Activated T-helper 1 cell treated with Interleukin-2 at 50 U/mL for 16 hours (primary cell): ENCODE measurements around the gene TNIK.

Experiments used
- DNase-seq: peaks from one replicate; pipeline ENCODE4 v3.0.0-alpha.2; 2020; ENCODE audit warnings: low read depth

TNIK gene

DNA sequence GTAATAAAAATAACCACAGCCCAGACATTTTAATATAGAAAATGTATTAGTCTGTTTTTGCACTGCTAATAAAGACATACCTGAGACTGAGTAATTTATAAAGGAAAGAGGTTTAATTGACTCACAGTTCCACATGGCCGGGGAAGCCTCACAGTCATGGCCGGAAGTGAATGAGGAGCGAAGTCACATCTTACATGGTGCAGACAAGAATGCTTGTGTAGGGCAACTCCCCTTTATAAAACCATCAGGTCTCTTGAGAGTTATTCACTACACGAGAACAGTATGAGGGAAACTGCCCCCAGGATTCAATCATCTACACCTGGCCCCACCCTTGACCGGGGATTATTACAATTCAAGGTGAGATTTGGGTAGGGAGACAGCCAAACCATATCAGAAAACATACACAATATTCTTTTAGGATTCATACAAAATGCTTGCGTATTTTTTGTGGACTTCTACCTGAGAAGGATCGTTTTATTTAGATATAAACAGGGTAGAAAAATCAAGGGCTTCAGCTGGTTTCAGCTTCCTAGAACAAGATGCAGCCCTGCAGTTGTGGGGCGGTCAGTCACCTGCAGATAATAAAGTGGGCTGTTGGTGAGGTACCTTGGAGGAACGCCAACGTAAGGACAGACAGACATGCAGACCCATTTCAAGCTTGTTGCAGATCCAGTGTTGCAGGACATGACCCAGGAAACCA is 101.9 kb downstream of the TNIK start:
- no peak for DNase-seq

GRCh38 chr3:171357721-171358120 is 102.5 kb downstream of the TNIK start:
- no peak for DNase-seq

DNA sequence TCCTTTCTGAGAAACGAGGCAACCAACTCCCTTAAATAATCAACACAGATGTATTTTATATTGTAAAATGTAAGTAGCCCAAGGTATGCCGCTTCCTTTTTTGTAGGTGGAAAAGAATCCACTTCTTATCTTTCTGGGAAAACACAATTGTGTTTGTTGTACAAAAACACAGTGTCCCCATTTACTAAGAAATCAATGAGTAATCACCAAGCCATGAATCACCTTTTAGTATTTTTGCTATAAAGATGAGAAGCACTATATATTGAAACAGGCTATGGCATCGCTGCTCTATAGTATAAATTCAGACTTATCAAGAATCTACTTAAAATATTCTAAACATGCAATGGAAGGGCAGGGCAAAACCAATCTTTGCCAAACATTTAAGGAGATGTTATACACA is 104.0 kb downstream of the TNIK start:
- DNase-seq = no peak

DNA sequence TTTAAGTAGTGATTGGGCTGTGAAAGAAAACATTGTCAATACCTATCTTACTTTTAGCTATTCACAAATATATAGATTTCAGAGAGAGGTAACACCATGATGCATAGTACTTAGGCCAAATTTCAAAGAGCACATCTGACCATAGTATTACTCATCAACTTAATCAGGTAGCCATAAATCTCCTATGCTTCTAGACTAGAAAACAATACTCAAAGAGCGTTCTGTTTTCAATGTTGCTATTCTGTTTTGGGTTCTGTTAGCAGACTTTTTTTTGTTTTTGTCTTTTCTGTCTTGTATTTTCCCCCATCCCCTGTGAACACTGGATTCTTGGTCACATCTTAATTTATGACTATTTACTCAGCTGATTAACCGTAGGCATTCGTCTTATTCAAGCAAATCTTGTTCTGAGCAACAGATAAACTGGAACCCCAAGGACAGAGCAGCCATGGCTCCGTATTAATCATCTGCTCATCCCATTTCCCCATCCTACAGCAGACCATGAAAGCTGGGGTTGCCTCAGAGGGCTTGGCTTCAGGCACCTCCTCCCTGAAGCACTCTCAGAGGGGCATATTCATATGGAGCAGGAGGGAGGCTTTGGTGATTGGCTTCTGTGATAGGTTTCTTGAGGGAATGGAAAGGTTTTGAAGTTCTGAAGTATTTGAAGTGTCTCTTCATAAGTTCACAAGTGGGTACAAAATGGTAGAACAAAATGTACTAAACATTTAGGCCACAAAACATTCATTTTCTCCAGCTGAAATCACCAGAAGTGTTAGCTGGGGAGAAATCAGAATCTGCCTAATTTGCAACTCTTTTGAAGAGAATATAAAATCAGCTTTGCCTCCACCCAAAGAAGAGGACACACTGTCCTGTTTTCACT is 105.3 kb downstream of the TNIK start:
- no peak for DNase-seq

- no peak for DNase-seq
Observed at GRCh38 chr3:171354049-171354705, 106.0 kb downstream of the TNIK start.

GRCh38 chr3:171353423-171353822 is 106.8 kb downstream of the TNIK start:
- no peak for DNase-seq

- no peak for DNase-seq
Observed at GRCh38 chr3:171352387-171352935, 107.7 kb downstream of the TNIK start.

DNA sequence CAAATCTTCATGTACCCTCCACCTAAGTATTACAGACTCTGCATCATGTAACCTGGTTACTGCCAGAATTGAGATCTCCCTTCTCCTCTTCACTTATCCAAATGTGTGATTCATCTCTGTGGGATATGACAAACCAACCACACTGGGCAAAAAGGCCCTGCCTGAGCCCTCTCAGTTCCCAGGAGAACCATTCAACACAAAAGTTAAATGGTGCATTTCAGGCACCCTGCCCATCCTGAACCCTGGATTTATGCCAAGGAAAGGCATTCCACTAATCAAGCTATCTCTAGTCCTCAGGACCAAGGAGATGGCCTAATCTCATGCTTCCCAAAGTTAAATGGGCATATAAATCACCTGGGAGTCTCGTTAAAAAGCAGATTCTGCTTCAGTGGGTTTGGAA is 108.5 kb downstream of the TNIK start:
- DNase-seq = no peak

DNA sequence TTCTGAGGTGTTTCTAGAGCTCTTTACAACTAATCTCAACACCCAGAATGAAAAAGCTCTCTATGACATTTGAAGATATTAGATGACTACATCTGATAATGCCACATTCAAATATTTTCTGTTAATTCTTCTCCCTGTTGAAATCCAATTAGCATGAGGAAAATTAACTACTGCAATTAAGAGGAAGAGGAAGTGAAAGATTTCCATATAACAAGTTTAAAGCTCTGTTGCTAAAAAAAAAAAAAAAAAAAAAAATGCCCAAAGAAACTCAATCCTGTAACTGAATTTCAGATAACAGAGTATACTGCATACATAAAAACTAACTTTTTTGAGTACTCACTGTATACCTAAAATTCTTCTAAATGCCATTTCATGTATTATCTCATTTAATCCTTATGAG is 109.8 kb downstream of the TNIK start:
- no peak for DNase-seq

- no peak for DNase-seq
Observed at GRCh38 chr3:171349392-171349791, 110.8 kb downstream of the TNIK start.

GRCh38 chr3:171348121-171348520 is 112.1 kb downstream of the TNIK start:
- no peak for DNase-seq

GRCh38 chr3:171347301-171348039 is 112.7 kb downstream of the TNIK start:
- DNase-seq = no peak

GRCh38 chr3:171346582-171347300 is 113.5 kb downstream of the TNIK start:
- DNase-seq = no peak

- DNase-seq = no peak
Observed at GRCh38 chr3:171346019-171346418, 114.2 kb downstream of the TNIK start.

- no peak for DNase-seq
Observed at GRCh38 chr3:171345107-171345843, 114.9 kb downstream of the TNIK start.

- DNase-seq = no peak
Observed at GRCh38 chr3:171343693-171344092, 116.5 kb downstream of the TNIK start.

- DNase-seq = no peak
Observed at GRCh38 chr3:171342783-171343420, 117.3 kb downstream of the TNIK start.

DNA sequence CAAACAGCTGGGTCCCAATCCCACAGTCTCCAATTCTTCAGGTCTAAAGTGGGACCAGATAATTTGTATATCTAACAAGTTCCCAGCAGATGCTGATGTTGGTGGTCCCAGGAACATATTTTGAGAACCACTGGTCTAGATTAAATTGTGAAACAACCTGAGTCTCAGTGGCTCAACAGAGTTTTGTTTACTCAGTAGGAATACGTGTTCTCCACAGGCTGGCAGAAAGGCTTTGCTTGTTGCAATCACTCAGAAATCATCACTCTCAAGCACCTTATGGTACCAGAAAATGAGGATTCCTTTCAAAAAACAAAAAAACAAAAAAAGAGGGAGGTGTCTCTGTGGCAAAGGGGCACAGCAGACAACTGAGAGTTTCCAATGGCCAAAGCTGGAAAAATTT is 118.0 kb downstream of the TNIK start:
- DNase-seq = no peak

DNA sequence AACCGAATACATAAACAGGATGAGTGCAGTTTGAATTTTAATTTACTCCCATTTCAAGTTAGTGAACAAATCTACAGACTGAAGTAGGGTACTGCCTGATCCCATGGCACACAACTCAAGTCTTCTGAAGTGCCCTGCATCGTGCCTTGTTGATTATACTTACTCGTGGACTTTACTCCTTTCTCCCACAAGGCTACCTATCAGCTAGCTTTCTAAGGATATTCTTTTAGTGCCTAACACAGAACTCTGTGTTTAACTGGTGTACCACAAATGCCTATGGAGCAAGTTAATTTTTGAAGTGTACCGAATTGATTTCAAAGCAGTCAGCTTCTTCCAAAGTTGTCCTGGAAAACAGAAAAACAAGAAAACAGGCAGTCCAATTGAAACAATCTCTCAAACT is 119.8 kb downstream of the TNIK start:
- no peak for DNase-seq

DNA sequence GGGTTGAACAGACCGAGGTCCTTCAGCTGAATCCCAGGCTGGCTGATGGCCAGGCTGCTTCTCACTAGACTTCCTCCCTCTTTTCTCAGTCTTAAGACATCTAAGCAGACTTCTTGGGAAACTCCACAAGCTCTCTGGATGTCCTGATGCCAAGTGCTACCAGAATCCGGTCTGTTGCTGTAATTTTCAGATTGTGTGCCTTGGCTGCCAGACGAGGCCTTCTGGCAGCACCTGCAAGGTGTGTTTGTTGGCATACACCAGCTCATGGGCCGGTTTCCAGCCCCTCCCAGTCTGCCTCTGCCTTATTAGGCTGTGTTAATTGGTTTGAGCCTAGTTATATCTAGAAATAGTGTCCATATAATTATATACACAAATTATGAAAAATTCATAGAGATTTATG is 120.6 kb downstream of the TNIK start:
- no peak for DNase-seq
